Hepatocyte (in vitro differentiated cells): ENCODE results near the gene SFN. TPM values are rescaled to one million over a fixed set of nuclear protein-coding genes. Genes with fewer than 3 reads are reported as not detected.

Experiments
- DNase-seq: peaks from one replicate; pipeline ENCODE4 v3.0.0-alpha.2; 2016; ENCODE audit warnings: low spot score
- H2AFZ ChIP-seq: fragments of 200-600 bp; sonication (generic); 2 replicates; pipeline ENCODE4 v1.6.0; 2016; ENCODE audit warnings: antibody characterized with exemption, mild to moderate bottlenecking
- H3K27ac ChIP-seq: fragments of 200-600 bp; sonication (generic); 2 replicates; pipeline ENCODE4 v1.5.1; 2016; ENCODE audit warnings: mild to moderate bottlenecking
- H3K27me3 ChIP-seq: fragments of 200-600 bp; sonication (generic); 2 replicates; pipeline ENCODE4 v1.6.1; 2016
- H3K36me3 ChIP-seq: fragments of 200-600 bp; sonication (generic); replicated peaks from 2 replicates; pipeline ENCODE4 v1.5.1; 2016; ENCODE audit warnings: low read depth; ENCODE audit not compliant: insufficient read depth
- H3K4me1 ChIP-seq: fragments of 200-600 bp; sonication (generic); 2 replicates; pipeline ENCODE4 v1.5.1; 2016; ENCODE audit warnings: mild to moderate bottlenecking, moderate library complexity; ENCODE audit not compliant: insufficient read depth
- H3K4me2 ChIP-seq: fragments of 200-600 bp; sonication (generic); 2 replicates; pipeline ENCODE4 v1.6.0; 2016
- H3K4me3 ChIP-seq: fragments of 200-600 bp; sonication (generic); 2 replicates; pipeline ENCODE4 v1.5.1; 2016; ENCODE audit warnings: mild to moderate bottlenecking
- H3K79me2 ChIP-seq: fragments of 200-600 bp; sonication (generic); 2 replicates; pipeline ENCODE4 v1.6.0; 2017; ENCODE audit warnings: mild to moderate bottlenecking
- H3K9me2 ChIP-seq: fragments of 200-600 bp; sonication (generic); replicated peaks from 2 replicates; pipeline ENCODE4 v1.6.0; 2017; ENCODE audit warnings: mild to moderate bottlenecking; ENCODE audit not compliant: insufficient read depth
- H3K9me3 ChIP-seq: fragments of 200-600 bp; sonication (generic); 2 replicates; pipeline ENCODE4 v1.5.1; 2016; ENCODE audit warnings: low read depth, mild to moderate bottlenecking
- H4K20me1 ChIP-seq: fragments of 200-600 bp; sonication (generic); 2 replicates; pipeline ENCODE4 v1.6.0; 2016; ENCODE audit warnings: mild to moderate bottlenecking; ENCODE audit not compliant: insufficient read depth, poor library complexity, severe bottlenecking
- EZH2 ChIP-seq: fragments of 200-600 bp; sonication (generic); IDR thresholded peaks from 2 replicates; pipeline ENCODE4 v1.6.1; 2016; ENCODE audit warnings: antibody characterized with exemption, mild to moderate bottlenecking, borderline replicate concordance
- EZH2phosphoT487 ChIP-seq: fragments of 200-600 bp; sonication (generic); IDR thresholded peaks from one replicate; pipeline ENCODE4 v1.6.1; 2018; ENCODE audit warnings: antibody characterized with exemption, mild to moderate bottlenecking, low read depth, moderate library complexity; ENCODE audit not compliant: unreplicated experiment, severe bottlenecking
- WGBS: methylation state at CpG from one replicate; pipeline ENCODE4 v1.1.6; 2016; ENCODE audit warnings: low lambda C conversion rate; ENCODE audit errors: missing lambda C conversion rate; 5-methylcytosine and 5-hydroxymethylcytosine counted together
- polyA plus RNA-seq: library from polyadenylated mRNA; unstranded; fragments of >200 nt; fragmentation: Nextera tagmentation; extraction: Ambion mirVana; gene quantifications from 2 replicates; pipeline ENCODE4 v1.2.1, GENCODE V29; 2016
- small RNA-seq: library from RNA; depleted of rRNA; stranded (forward); fragments of <200 nt; gene quantifications from one replicate; pipeline ENCODE3, GENCODE V24; 2014
- total RNA-seq: library from RNA; depleted of rRNA; stranded (reverse); fragments of >200 nt; gene quantifications from 2 replicates; pipeline ENCODE4 v1.2.3, GENCODE V29; 2014
- TF ChIP-seq, protein P1 (sequence below): fragments of 200-600 bp; sonication (generic); IDR thresholded peaks from 2 replicates; pipeline ENCODE4 v1.5.1; 2016; ENCODE audit warnings: antibody characterized with exemption, mild to moderate bottlenecking; ENCODE audit not compliant: poor library complexity

Gene SFN
- total and polyA plus RNA-seq, 2 experiments from 2014 or later = 3.4 to 8.5 TPM

DNA sequence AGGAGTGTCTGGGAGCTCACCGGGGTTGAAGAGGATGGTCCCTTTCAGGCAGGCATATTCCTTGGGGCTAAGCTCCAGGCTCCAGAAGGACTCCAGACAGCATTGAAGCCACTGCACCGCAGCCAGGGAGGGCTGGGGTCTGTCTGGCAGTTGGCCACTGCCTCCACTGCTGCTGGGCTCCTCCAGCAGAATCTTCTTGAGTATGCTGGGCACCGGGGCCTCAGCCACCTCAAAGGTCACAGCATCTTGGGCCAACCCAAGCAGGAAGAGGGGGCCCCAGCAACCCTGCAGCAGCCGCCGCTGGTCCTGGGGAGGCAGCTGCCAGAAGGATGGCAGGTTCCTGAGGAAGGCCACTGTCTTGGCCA is 50.4 kb downstream of the SFN start:
- WGBS = 85% methylated on average over 5 of the region's 5 CpGs
- Histone ChIP-seq H3K36me3 (no peaks in the 10 kb centered on the region), H3K4me1 (peaks cover 36% of the 10 kb centered on the region), H3K4me3 (no peak overlapping the region), H2AFZ (no peak overlapping the region), H3K27me3 (no peaks in the 10 kb centered on the region), H3K9me2 (no peaks in the 10 kb centered on the region), H3K27ac (peak overlapping the region; percentile 93), H3K4me2 (peak overlapping the region; percentile 70), H4K20me1 (no peaks in the 10 kb centered on the region), H3K9me3 (no peaks in the 10 kb centered on the region), H3K79me2 (peaks cover 18% of the 10 kb centered on the region)
- DNase-seq = no peak
- TF ChIP-seq EZH2phosphoT487 (no peak), EZH2 (no peak)
- TF ChIP-seq, protein P1, sequence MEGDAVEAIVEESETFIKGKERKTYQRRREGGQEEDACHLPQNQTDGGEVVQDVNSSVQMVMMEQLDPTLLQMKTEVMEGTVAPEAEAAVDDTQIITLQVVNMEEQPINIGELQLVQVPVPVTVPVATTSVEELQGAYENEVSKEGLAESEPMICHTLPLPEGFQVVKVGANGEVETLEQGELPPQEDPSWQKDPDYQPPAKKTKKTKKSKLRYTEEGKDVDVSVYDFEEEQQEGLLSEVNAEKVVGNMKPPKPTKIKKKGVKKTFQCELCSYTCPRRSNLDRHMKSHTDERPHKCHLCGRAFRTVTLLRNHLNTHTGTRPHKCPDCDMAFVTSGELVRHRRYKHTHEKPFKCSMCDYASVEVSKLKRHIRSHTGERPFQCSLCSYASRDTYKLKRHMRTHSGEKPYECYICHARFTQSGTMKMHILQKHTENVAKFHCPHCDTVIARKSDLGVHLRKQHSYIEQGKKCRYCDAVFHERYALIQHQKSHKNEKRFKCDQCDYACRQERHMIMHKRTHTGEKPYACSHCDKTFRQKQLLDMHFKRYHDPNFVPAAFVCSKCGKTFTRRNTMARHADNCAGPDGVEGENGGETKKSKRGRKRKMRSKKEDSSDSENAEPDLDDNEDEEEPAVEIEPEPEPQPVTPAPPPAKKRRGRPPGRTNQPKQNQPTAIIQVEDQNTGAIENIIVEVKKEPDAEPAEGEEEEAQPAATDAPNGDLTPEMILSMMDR = no peak

Small RNA genes within 50 kb of the gene (small RNA-seq; reads per million reads assigned to genes)
- gene RN7SL165P = not detected

Other genes with a start within 250 kb of the SFN start
- 32.3 and 35.8 TPM in 2 replicates for gene ARID1A, start 167.1 kb upstream of the SFN start, total RNA-seq
- gene ARID1A, start 167.1 kb upstream of the SFN start, polyA plus RNA-seq = 26.6 and 27.9 TPM in 2 replicates
- 22.0 and 35.5 TPM in 2 replicates for gene PIGV, start 75.2 kb upstream of the SFN start, total RNA-seq
- 19.1 and 21.2 TPM in 2 replicates for gene PIGV, start 75.2 kb upstream of the SFN start, polyA plus RNA-seq
- 14.9 and 21.7 TPM in 2 replicates for gene ZDHHC18, start 36.5 kb upstream of the SFN start, total RNA-seq
- 22.5 and 22.6 TPM in 2 replicates for gene ZDHHC18, start 36.5 kb upstream of the SFN start, polyA plus RNA-seq
- gene GPN2, start 27.1 kb downstream of the SFN start, total RNA-seq = 12.6 and 15.8 TPM in 2 replicates
- gene GPN2, start 27.1 kb downstream of the SFN start, polyA plus RNA-seq = 37.9 and 44.6 TPM in 2 replicates
- gene GPATCH3, start 37.3 kb downstream of the SFN start, total RNA-seq = 9.5 and 11.6 TPM in 2 replicates
- gene GPATCH3, start 37.3 kb downstream of the SFN start, polyA plus RNA-seq = 15.8 and 18.4 TPM in 2 replicates
- 37.4 and 39.1 TPM in 2 replicates for gene NR0B2, start 50.8 kb downstream of the SFN start, total RNA-seq
- gene NR0B2, start 50.8 kb downstream of the SFN start, polyA plus RNA-seq = 57.5 and 68.1 TPM in 2 replicates
- gene NUDC, start 58.6 kb downstream of the SFN start, total RNA-seq = 29.5 and 34.4 TPM in 2 replicates
- gene NUDC, start 58.6 kb downstream of the SFN start, polyA plus RNA-seq = 125 and 127 TPM in 2 replicates
- gene KDF1, start 97.3 kb downstream of the SFN start, total RNA-seq = 10.5 and 18.1 TPM in 2 replicates
- 17.2 and 21.9 TPM in 2 replicates for gene KDF1, start 97.3 kb downstream of the SFN start, polyA plus RNA-seq
- gene TRNP1, start 130.5 kb downstream of the SFN start, total RNA-seq = 67.4 and 92.5 TPM in 2 replicates
- 137 and 145 TPM in 2 replicates for gene TRNP1, start 130.5 kb downstream of the SFN start, polyA plus RNA-seq
- gene TENT5B, start 149.7 kb downstream of the SFN start, total RNA-seq = 21.0 and 26.0 TPM in 2 replicates
- 56.0 and 60.7 TPM in 2 replicates for gene TENT5B, start 149.7 kb downstream of the SFN start, polyA plus RNA-seq